Mucosa of descending colon (tissue), 3 donors: Measurements from ENCODE around the gene PNLIPRP2. TPM values are rescaled to one million over a fixed set of nuclear protein-coding genes. Genes with fewer than 3 reads are reported as not detected.
A peak's percentile ranks its signal among the peaks of the same experiment; 100 is the strongest.

Source experiments
- ATAC-seq: fragments of 200-7000 bp; cut with Tn5 transposase; one replicate; pipeline ENCODE4 v1.9.1; 2020; ENCODE audit warnings: mild to moderate bottlenecking, moderate library complexity
- DNase-seq, 3 donors: peaks; one replicate each; pipeline ENCODE4 v3.0.0-alpha.2; 2020
- H3K36me3 ChIP-seq: fragments of 200-600 bp; one replicate; pipeline ENCODE4 v1.8.0; 2021; ENCODE audit warnings: low read depth, mild to moderate bottlenecking
- H3K4me1 ChIP-seq: fragments of 200-600 bp; one replicate; pipeline ENCODE4 v1.8.0; 2021; ENCODE audit warnings: low read depth, mild to moderate bottlenecking
- H3K4me3 ChIP-seq: fragments of 200-600 bp; one replicate; pipeline ENCODE4 v1.8.0; 2021; ENCODE audit warnings: mild to moderate bottlenecking
- H3K9me3 ChIP-seq: fragments of 200-600 bp; one replicate; pipeline ENCODE4 v1.8.0; 2021; ENCODE audit warnings: mild to moderate bottlenecking
- CTCF ChIP-seq: fragments of 200-600 bp; IDR thresholded peaks from one replicate; pipeline ENCODE4 v1.8.0; 2022; ENCODE audit warnings: antibody characterized with exemption, mild to moderate bottlenecking
- intact Hi-C, 2 donors: fragments of 100-400 bp; cut with DNase I in 1 of 2; cut with micrococcal nuclease in 1 of 2; formaldehyde crosslinking; loops; one replicate each; pipeline versions ENCODE4 v1.11.0 to v1.11.1; 2022; cut with DNase I, micrococcal nuclease
- long read RNA-seq, 2 donors: library from polyadenylated mRNA; unstranded; transcript quantifications; one replicate each; pipeline ENCODE4 v2.0.0, GENCODE V29; 2019 to 2021
- total RNA-seq, 3 donors: library from RNA; stranded (reverse); fragmentation: NEBNext Ultra II Directional in 2 of 3; extraction: Animal tissue kit (Norgen Biotek cat#: 25700) in 2 of 3; gene quantifications; one replicate each; pipeline versions ENCODE4 v1.2.1 to v1.2.4, GENCODE V29; 2021 to 2023
- donor health status: DM: no; HTN: no; CAD: no; lungs with moderate emphysema.
- donor health status: DM: no; HTN: no; CAD: no.
- donor health status: DM: no; HTN: yes; CAD: no.

The PNLIPRP2 gene
- total RNA-seq = 1 to 10 TPM; 2.8 to 8.9 (median 2.8) TPM
- long read RNA-seq, donor 1, partial matches to known transcripts = 1 of 4 reads
- long read RNA-seq, donor 1, other reads (novel, unspliced or antisense) = 0 of 4 reads
- long read RNA-seq, donor 2, transcript PNLIPRP2-201 (13 exons, 1,482 nt) = major isoform, 10 of 13 reads
- long read RNA-seq, donor 2, partial matches to known transcripts = 2 of 13 reads
- long read RNA-seq, donor 2, other reads (novel, unspliced or antisense) = 1 of 13 reads

GRCh38 chr10:116620423-116621400 is at the start of gene PNLIPRP2:
TSS of gene PNLIPRP2 (plus strand) at chr10:116620953.
- H3K4me3 ChIP-seq = no peak within 1 kb of the TSS
- intact Hi-C loops = no loop called here
- peak; percentile 76 to 86 (median 78) for DNase-seq
- TF ChIP-seq CTCF = no peak
- H3K9me3 ChIP-seq = no peaks in the 10 kb centered on the region
- ATAC-seq = peak; percentile 93
- H3K36me3 ChIP-seq = no peaks in the 10 kb centered on the region
- H3K4me1 ChIP-seq = peaks cover 14% of the 10 kb centered on the region

GRCh38 chr10:116574797-116575196 is 46.0 kb upstream of the PNLIPRP2 start:
- no peak overlapping the region for H3K4me3 ChIP-seq
- DNase-seq (no peak), ATAC-seq (no peak)
- no peaks in the 10 kb centered on the region for H3K9me3 ChIP-seq
- no peaks in the 10 kb centered on the region for H3K4me1 ChIP-seq
- no peaks in the 10 kb centered on the region for H3K36me3 ChIP-seq
- TF ChIP-seq CTCF = no peak
- intact Hi-C loops = no loop called here

GRCh38 chr10:116587878-116588591 is 32.7 kb upstream of the PNLIPRP2 start:
- ATAC-seq = no peak
- intact Hi-C loops = no loop called here
- H3K9me3 ChIP-seq = no peaks in the 10 kb centered on the region

GRCh38 chr10:116588995-116589394 is 31.8 kb upstream of the PNLIPRP2 start:
- intact Hi-C loops = no loop called here

More at GRCh38 chr10:116587878-116588591, 32.7 kb upstream of the PNLIPRP2 start:
- no peak for TF ChIP-seq CTCF
- Histone ChIP-seq H3K4me3 (no peak overlapping the region), H3K4me1 (peaks cover 14% of the 10 kb centered on the region), H3K36me3 (no peaks in the 10 kb centered on the region)
- DNase-seq = no peak

More at GRCh38 chr10:116588995-116589394, 31.8 kb upstream of the PNLIPRP2 start:
- no peak for TF ChIP-seq CTCF
- ATAC-seq (no peak), DNase-seq (no peak)
- H3K36me3 ChIP-seq = no peaks in the 10 kb centered on the region
- H3K4me3 ChIP-seq = no peak overlapping the region
- peaks cover 14% of the 10 kb centered on the region for H3K4me1 ChIP-seq
- no peaks in the 10 kb centered on the region for H3K9me3 ChIP-seq
